Activated CD8-positive, alpha-beta memory T cell treated with anti-CD3 and anti-CD28 coated beads for 4 hours (primary cell): ENCODE data around the gene CLCN2.

Source experiments
- DNase-seq, 2 donors: peaks; one replicate each; pipeline ENCODE4 v3.0.0-alpha.2; 2020; ENCODE audit warnings: low read depth in 2 of 2

CLCN2 gene

DNA sequence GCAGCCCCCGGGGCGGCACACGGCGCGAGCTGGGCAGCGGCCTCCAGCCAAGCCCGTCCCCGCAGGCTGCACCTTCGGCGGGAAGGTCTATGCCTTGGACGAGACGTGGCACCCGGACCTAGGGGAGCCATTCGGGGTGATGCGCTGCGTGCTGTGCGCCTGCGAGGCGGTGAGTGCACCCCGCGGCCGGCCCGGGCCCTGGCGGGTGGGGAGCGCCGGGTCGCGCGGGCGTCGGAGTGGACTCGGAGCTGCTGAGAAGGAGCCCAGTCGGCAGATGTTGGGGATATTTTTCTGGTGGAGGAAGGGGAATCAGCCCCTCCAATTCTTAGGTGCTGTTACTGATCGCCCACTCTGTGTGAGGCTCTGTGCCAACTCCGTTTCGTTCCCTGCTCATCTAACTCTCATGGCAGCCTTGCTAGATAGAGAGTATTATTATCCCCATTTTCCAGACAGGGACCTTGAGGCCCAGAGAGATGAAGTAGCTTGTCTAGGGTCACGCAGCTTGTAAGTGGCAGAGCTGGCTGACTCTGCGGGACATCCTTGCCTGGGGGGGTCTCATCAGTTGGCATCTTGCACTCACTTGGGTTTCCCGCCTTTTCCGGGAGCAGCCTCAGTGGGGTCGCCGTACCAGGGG is 19.3 kb upstream of the CLCN2 start:
- DNase-seq: no peak

DNA sequence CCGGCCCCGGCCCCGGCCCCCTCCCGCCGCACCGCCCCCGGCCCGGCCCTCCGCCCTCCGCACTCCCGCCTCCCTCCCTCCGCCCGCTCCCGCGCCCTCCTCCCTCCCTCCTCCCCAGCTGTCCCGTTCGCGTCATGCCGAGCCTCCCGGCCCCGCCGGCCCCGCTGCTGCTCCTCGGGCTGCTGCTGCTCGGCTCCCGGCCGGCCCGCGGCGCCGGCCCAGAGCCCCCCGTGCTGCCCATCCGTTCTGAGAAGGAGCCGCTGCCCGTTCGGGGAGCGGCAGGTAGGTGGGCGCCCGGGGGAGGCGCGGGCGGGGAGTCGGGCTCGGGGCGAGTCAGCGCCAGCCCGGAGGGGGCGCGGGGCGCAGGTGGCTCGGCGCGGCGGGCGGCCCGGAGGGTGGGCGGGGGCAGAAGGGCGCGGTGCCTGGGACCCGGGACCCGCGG is 18.8 kb upstream of the CLCN2 start:
- no peak for DNase-seq

DNA sequence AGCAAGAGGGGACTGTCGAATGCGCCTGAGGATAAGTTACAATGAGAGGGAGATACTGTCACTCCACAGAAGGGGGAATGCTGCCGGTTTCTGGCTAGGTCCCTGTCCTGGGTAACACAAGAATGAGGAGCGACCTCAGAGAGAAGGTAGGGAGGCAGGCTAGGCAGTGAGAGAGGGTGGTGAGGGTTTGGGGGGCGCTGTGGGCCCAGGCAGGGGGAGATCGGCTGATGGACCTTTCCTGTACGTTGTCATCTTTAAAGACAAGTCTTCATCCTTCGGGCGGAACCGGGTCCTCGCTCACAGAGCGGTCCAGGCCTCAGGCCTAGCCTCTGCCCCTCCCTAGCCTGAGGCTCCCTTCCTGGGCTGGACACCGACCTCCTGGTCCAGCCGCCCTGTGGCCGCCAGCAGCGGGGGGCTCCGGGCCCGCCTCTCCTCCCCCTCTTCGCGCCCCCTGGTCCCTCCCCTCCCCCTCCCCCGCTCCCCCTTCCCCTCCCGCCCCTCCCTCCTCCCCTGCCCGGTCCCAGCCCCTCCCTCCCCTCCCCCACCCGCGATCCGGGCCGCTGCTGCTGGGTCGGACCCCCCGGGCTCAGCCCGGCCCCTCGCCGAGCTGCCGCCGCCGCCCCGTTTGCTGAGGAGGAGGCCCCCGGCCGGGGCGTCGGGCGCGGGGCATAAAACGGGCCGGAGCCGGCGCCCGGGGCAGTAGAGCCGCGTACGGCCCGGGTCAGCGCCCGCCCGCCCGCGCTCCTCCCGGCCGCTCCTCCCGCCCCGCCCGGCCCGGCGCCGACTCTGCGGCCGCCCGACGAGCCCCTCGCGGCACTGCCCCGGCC is 18.2 kb upstream of the CLCN2 start, which contains the start of gene CHRD:
CHRD (plus strand) TSS at position 697 of the 827 bp plus-strand sequence. CDS start 265 bp downstream, outside the sequence.
- no peak for DNase-seq

DNA sequence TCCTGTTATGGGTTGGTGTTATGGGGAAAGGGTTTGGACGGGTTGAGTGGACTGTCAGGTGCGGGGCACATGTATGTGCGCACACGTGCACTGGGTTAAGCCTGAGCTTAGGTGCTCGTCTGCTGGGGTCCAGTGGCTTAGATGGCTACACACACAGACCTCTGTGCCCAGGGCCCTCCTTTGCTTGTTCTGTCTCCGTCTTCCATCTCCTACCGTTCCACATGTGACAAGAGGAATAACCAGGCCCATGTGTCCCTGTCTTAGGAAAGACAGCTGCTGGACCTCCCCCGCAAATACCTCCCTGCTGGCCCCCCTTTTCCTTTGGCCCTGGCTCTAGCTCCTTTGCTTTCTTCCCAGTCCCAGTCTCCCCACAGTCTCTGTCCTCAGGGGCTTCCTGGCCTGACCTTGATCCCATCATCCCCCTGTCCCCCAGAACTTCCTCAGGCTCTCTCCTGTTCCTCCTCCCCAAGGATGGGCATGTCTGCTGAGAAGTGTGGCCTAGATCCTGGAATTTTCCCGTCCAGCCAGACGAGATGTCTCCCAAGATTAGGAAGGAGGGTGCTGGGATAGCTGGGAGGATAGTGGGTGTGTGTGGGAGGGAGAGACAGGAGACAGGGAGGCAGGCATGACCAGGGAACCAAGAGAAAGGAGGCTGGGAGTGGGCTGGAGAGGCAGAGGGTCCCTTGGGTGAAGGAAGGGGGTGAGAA is 17.4 kb upstream of the CLCN2 start:
- DNase-seq: no peak

DNA sequence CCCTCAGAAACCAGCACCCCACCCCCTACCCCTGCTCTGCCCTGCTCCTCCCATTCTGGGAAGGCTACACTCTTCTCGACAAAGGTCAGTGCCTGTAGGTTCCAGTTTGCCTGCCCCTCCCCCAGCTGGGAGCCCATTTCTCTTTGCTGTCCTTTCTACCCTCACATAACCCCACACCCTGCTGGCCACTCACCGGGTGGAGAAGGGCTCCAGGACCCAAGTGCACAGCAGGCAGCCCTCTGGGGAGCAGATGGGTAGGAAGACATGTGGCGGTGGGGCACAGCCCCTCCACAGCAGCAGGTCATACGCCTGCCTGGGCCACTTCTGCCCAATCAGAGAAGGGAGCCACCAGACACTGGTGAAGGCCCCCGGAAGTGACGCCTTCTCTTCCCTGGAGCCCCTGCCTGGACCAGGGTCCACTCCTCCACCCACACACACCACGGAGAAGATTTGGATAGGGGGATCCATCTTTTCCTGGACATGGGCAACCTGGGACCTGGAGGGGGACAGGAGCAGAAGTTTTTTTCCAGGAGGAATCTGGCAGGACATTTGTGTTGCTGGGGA is 16.6 kb upstream of the CLCN2 start, which contains the start of gene THPO:
THPO (minus strand) TSS at position 326 of the 564 bp plus-strand sequence. CDS start 1,948 bp downstream, outside the sequence.
- no peak for DNase-seq

DNA sequence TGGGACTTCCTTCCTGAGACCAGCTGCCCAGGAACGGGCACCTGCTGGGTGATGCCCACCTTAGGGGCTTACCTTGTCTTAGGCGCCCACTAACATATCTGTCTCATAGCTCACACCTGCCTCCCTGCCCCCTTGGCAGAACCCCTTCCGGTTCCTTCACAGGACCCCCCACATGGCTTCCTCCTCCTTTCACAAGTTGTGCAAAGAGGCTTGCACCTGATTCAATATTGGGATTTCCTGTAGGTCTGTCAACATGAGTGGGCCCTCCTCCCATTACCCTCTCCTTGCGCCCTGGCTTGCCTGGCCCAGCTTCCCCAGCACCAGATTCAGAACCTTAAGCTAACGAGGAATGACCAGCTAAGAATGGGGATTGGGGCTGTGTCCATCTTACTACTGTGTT is 16.0 kb upstream of the CLCN2 start:
- DNase-seq: no peak

DNA sequence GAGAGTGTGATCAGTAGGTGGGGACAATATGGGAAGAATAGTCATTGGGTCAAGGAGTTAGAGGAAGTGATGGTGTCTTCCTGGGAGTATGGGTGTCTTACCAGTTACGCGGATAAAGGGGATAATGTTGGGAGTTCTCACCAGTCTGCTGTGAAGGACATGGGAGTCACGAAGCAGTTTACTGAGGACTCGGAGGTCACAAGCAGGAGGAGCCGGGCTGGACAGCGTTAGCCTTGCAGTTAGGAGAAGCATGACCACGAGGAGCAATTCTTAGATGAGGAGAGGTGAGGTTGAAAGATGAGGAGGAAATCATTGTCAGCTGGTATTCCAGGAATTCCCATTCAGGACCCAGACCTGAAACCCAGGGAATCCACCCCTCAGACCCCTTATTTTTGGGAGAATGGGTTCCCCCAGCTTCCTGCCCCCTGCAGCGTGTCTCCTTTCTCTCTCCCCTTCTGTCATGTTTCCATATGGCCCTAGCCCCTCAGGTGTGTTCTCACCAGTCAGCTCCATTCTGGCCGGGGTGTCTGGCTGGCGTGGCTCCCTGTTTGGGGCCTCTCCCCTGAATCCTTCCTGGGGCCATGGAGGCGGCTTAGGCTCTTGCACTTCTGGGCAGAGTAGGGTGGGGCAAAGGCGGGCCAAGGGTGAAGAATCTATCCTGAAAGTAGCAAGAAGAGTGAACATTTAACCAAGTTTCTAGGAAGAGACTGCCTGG is 14.5 kb upstream of the CLCN2 start:
- DNase-seq: no peak

DNA sequence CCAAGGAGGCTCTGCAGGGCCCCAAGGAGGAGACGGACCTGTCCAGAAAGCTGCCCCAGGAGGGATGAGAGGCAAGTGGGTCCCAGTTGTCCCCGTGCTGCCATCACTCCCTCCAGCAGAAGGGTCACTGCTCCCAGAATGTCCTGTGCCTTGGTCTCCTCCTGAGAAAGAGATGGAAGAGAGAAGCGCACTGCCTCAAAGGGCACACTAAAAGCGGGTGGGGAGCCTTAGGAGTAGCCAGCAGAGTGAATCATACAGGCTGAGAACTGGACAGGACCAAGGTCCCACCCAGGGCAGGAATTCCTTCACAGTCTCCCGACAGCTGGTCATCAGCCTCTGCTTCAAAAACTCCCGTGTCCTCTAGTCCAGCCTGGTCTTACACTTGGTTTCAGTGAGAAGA is 12.0 kb upstream of the CLCN2 start:
- no peak for DNase-seq

DNA sequence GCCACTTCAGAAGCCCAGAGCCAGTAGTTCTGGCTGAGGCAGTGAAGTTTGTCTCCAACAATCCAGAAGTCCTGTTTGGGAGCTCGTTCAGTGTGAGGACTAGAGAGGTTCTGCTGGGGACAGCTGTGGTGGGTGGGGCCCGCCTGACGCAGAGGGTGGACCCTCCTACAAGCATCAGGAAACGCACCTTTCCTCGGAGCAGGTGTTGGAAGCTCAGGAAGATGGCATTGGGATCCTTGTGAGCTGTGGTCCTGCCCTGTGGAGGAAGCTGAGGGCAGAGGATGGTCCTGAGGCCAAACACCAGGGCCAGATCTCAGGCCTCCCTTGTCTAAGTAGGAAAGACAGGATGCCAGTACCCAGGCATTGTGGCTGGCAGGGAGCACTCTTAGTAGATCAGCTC is 11.5 kb upstream of the CLCN2 start:
- no peak for DNase-seq

DNA sequence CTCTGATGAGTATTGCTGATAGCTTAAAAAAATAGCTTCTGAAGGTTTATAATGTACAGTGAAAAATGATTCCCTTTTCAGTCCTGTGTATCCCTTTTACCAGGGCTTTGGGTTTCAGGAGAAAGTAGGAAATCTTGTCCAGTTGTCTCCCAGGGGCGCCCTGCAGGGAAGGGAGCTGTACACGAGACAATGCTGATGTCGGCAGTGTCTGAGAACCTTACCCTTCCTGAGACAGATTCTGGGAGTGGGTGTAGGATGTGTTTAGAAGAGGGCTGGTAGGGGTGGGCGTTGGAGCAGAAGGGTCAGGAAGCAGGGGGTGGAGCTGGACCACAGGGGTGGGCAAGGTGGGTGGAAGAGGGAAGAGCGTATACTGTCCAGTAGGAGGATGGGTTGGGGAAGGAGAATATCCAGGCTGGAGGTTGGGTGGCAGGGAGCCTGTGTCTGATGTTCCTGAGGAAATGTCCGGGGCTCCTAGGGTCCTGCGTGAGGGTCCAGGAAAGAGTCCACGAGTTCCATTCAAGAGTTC is 11.0 kb upstream of the CLCN2 start:
- no peak for DNase-seq

DNA sequence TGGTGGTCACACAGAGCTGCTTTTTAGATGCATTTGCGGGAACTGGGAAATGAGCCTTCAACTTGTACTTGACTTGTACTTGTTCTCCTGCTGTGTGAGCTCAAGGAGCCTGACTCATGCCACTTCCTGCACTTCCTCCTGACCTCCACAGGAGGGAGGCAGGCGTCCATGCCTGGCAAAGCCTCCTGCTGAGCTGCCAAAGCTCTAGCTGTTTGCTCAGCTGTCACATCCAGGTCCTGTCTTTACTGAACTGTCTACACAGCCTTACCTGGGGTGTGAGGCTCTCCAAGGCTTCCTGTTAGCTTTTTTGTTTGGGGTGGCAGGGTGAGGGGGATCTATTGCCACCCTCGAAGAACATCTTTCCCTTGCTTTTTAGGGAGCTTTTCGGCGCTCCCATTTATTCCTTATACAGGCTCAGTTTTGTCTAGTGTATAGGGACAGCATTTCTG is 10.2 kb upstream of the CLCN2 start:
- DNase-seq: no peak

DNA sequence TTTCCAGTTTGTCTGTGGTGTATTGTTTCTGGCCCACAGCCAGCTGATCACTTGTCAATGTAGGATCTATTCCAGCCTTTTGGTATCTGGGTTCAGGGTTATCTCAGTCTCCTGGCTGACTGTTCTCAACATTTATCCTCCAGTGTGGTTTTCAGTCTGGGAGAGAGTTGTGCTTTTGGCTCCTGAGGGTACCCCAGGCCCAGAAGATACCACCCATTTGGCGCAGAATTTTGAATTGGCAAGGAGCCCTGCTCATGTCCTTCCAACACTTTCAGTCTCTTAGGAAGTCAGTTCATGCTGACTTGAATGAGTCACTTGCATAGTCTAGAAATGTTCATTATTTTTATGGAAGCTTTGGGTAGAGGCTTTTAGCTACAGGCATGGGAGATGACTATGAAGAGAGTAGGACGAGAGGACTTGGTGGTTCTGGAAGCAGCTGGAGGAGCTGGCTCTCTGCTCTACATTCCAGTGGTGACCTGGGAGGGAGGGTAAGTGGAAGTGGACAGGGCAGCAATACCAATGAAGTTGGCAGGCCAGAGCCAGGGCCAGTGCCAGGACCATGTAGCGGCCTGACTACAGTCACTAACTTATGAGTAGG is 7.3 kb upstream of the CLCN2 start:
- DNase-seq: no peak

DNA sequence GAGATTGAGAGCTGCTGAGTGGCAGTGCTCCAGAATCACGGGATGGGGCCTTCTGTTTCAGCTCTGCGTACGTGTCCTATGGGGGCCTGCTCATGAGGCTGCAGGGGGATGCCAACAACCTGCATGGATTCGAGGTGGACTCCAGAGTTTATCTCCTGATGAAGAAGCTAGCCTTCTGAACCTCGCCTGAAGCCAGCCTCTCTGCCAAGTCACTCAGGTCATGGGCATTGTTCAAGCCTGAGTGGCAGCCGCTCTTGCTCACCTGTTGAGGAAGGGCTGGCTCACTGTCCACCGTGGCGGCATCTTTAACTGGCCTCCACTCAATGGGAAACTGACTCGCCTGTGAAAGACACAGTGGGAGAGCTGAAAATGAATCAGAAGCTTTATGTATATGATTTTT is 6.7 kb upstream of the CLCN2 start:
- DNase-seq: no peak

DNA sequence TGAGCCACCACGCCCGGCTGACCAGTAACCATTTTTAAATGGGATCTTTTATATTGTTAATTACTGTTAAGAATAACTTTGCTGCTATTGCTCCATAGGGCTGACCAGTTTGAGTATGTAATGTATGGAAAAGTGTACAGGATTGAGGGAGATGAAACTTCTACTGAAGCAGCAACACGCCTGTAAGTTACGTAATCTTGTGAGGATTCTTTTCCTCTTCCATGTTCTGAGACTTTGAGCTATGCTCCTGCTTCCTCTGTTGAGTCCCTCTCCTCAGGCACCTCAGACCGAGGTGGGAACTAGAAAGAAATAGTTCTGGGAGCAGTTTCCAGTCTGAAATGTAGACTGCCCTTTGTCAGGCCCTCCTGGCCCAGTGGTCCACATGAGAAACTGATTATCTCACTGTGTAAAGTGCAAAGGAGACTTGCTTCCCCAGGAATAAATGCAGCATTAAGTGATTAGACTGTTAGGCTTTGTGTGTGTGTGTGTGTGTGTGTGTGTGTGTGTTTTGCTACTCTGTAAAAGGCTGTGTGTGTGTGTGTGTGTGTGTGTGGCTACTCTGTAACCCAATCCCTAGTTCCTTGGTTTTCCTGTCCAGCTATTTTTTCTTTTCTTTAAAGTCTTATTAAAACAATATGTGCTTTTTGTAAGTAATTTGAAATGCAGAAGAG is 5.3 kb upstream of the CLCN2 start:
- DNase-seq: no peak

DNA sequence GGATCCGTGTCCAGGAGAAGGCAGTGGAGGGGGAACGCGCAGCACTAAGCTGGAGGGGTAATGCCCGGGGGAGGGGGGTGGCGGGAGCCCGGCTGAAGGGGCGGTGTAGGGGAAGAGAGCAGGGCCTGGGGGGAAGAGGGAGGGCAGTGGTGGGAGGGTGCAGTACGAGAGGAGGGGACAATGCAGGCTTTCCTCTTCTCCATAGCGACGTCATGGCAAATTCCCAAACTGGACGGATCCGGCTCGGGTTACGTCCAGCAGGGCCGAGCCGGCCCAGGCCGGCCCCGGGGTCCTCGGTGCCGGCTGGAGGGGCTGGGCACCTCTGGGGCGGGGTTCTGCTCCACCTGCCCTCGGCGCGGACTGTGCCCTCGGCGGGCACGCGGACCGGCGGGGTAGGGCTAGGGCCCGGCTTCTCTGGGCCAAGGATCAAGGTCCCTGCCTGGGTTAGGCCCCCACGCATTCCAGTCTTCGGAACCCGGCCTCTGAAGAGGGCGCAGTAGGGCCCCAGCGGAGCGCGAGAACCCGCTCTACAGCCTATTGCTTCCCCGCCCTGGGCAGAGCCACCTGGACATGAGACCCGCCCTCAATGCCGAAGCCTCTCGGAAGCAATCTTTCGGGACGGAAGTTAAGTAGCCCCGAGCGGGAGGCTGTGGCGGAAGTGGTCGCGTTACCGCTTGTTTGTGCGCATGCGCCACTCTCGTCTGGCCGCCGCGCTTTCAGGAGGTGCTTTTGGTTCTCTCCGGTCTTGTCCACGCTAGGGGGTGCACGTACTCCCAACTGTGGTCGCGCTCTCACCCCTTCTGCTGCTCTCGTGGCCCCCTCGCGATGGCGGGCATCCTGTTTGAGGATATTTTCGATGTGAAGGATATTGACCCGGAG is 1.5 kb upstream of the CLCN2 start:
- peak; percentile 94 for DNase-seq

DNA sequence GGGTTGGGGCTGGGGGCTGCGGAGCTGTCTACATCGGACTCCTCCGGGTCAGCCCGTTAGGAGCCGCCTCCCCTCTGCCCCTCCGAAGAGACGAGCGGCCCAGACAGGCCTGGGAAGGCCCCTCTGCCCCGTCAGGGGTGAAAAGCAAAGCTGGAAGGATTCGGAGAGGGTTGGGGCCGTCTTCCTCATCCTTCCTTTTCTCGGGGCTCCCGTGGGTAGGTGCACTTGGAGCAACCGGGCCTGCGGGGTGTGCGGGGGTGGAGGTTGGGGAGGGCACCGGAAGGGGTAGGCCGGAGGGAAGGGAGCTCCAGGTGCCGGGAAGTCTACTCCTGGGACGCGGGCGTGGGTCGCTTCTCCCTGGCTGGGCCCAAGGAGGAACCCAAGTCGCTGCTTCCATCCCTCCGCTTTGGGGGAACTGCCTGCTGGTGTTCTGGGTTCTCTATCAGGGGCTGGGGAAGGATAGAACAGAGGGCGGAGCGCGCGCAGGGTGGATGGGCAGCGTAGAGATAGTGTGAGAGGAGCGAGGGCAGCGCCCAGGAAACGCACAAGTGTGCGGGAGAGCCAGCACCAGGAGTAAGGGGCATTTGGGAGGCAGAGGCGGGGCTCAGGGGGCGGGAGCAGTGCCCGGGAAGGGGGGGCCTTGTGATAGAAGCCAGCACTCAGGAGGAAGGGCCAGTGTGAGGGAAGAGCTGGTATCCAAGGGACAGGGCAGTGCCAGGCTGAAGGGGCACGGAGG is 695 bp upstream of the CLCN2 start:
- DNase-seq: no peak

DNA sequence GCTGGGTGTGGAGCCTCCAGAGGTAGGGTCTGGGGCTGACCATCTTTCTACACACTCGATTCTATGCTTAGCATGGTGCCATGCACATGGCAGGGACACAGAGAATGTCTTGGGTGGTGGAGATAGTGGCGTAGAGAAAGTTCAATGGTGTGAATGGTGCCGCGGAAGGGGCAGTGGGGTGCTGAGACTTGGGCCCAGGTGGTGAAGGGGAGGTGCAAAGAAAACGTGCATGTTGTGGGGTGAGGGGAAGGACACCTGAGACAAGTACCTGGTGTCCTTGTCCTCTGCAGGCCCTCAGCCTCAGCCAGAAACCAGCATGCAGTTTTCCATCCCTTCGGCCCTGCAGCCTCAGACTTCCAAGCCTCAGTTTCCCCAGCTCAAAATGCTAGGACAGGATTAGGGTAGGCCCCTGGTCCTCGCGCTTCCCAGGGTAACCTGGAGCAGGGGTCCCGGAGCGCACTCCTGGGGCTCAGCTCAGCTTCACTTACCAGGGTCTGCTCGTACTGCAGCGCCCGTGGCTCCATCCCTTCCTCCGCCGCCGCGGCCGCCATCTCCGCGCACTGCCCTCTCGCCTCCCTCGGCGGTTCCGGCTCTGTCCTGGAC is 375 bp downstream of the CLCN2 start:
- DNase-seq: no peak
